B cell (primary cell): Measurements from ENCODE around the gene COPS8. TPM values are rescaled to one million over a fixed set of nuclear protein-coding genes. Genes with fewer than 3 reads are reported as not detected.

ENCODE experiments used
- ATAC-seq: fragments of 200-7000 bp; cut with Tn5 transposase; one replicate; pipeline ENCODE4 v1.10.0; 2021; ENCODE audit warnings: low read depth, mild to moderate bottlenecking, moderate number of reproducible peaks, moderate library complexity
- CTCF ChIA-PET: fragments of 350-600 bp; sonication (Branson Sonifier 250); formaldehyde crosslinking; loops from one replicate; lab custom pipeline; 2021; ENCODE audit warnings: antibody characterized with exemption, inconsistent platforms; lab: Charles Lee
- POLR2A ChIA-PET: fragments of 350-600 bp; sonication (Branson Sonifier 250); formaldehyde crosslinking; loops from one replicate; lab custom pipeline; 2021; ENCODE audit warnings: antibody characterized with exemption; lab: Charles Lee
- DNase-seq: peaks from one replicate; pipeline ENCODE4 v3.0.0; 2013
- H2AFZ ChIP-seq: 2 replicates; pipeline ENCODE4 v1.6.1; 2012; ENCODE audit warnings: mild to moderate bottlenecking, low read depth, low read length; ENCODE audit not compliant: insufficient read depth, poor library complexity, severe bottlenecking
- H3K27ac ChIP-seq, 2 donors: 1 replicate in 1 of 2; 2 replicates in 1 of 2; pipeline ENCODE4 v1.5.1; 2012 to 2013; ENCODE audit warnings: low read length in 2 of 2, mild to moderate bottlenecking in 2 of 2, moderate library complexity in 1 of 2
- H3K27me3 ChIP-seq, 4 experiments: fragments of 200-600 bp in 1 of 4; sonication (generic) in 1 of 4; replicated peaks in 1 of 4; 1 replicate in 2 of 4; 2 replicates in 2 of 4; pipeline versions ENCODE4 v1.6.1 to v1.7.0; 2013 to 2016; ENCODE audit warnings: low read length in 3 of 4, mild to moderate bottlenecking in 2 of 4, mixed read lengths in 1 of 4, moderate library complexity in 1 of 4; ENCODE audit not compliant: insufficient read depth in 4 of 4, control insufficient read depth in 3 of 4; ENCODE audit errors: control extremely low read depth in 1 of 4
- H3K36me3 ChIP-seq, 2 experiments: replicated peaks in 1 of 2; 1 replicate in 1 of 2; 2 replicates in 1 of 2; pipeline versions ENCODE4 v1.6.1 to v1.7.1; 2013; ENCODE audit warnings: low read length in 1 of 2; ENCODE audit not compliant: insufficient read depth in 2 of 2, control insufficient read depth in 1 of 2; ENCODE audit errors: control extremely low read depth in 1 of 2, extremely low read depth in 1 of 2
- H3K4me1 ChIP-seq, 2 donors: fragments of 200-600 bp in 1 of 2; sonication (generic) in 1 of 2; 1 replicate in 1 of 2; 2 replicates in 1 of 2; pipeline versions ENCODE4 v1.5.1 to v1.6.1; 2013 to 2017; ENCODE audit warnings: low read length in 2 of 2; ENCODE audit not compliant: control insufficient read depth in 2 of 2, insufficient read depth in 2 of 2
- H3K4me2 ChIP-seq: replicated peaks from 2 replicates; pipeline ENCODE3; 2012; ENCODE audit warnings: mild to moderate bottlenecking, low read depth, low read length; ENCODE audit not compliant: poor library complexity, severe bottlenecking
- H3K4me3 ChIP-seq, 5 experiments: fragments of 200-600 bp in 1 of 5; sonication (generic) in 1 of 5; 1 replicate in 3 of 5; 2 replicates in 2 of 5; pipeline versions ENCODE4 v1.5.1 to v1.7.0; 2011 to 2016; ENCODE audit warnings: low read length in 4 of 5, mild to moderate bottlenecking in 4 of 5, low read depth in 2 of 5, control low read depth in 1 of 5, moderate library complexity in 1 of 5; ENCODE audit not compliant: insufficient read depth in 1 of 5; ENCODE audit errors: control extremely low read depth in 1 of 5, extremely low read depth in 1 of 5
- H3K79me2 ChIP-seq: fragments of 200-600 bp; sonication (generic); one replicate; pipeline ENCODE4 v1.6.0; 2016; ENCODE audit warnings: low read length; ENCODE audit not compliant: control insufficient read depth, insufficient read depth
- H3K9ac ChIP-seq: fragments of 200-600 bp; sonication (generic); 2 replicates; pipeline ENCODE4 v1.6.1; 2017; ENCODE audit warnings: mild to moderate bottlenecking, low read length, moderate library complexity
- H3K9me3 ChIP-seq, 3 donors: one replicate each; pipeline versions ENCODE4 v1.6.1 to v1.7.1; 2013; ENCODE audit warnings: low read length in 2 of 3; ENCODE audit not compliant: control insufficient read depth in 2 of 3, insufficient read depth in 1 of 3; ENCODE audit errors: control extremely low read depth in 1 of 3
- H4K20me1 ChIP-seq: 2 replicates; pipeline ENCODE4 v1.6.0; 2012; ENCODE audit warnings: mild to moderate bottlenecking, low read length; ENCODE audit not compliant: insufficient read depth, control insufficient read depth, poor library complexity, severe bottlenecking
- H3K27ac Mint-ChIP-seq: one replicate; pipeline ENCODE4 v1.8.0; 2021; ENCODE audit warnings: mixed read lengths
- H3K27me3 Mint-ChIP-seq: one replicate; pipeline ENCODE4 v1.8.0; 2021; ENCODE audit warnings: mixed read lengths
- H3K4me1 Mint-ChIP-seq: one replicate; pipeline ENCODE4 v1.8.0; 2021; ENCODE audit warnings: mixed read lengths
- H3K4me3 Mint-ChIP-seq: one replicate; pipeline ENCODE4 v1.8.0; 2021; ENCODE audit warnings: mixed read lengths
- H3K9me3 Mint-ChIP-seq: one replicate; pipeline ENCODE4 v1.8.0; 2022; ENCODE audit warnings: mixed read lengths; ENCODE audit not compliant: insufficient read depth
- CTCF ChIP-seq: fragments of 200-600 bp; IDR thresholded peaks from one replicate; pipeline ENCODE4 v1.8.0; 2022; ENCODE audit warnings: antibody characterized with exemption, mild to moderate bottlenecking
- EZH2 ChIP-seq: IDR thresholded peaks from 2 replicates; pipeline ENCODE4 v1.6.1; 2012; ENCODE audit warnings: borderline replicate concordance, low read depth, mild to moderate bottlenecking, moderate library complexity, low read length; ENCODE audit not compliant: insufficient read depth, poor library complexity, severe bottlenecking
- WGBS: methylation state at CpG from one replicate; pipeline ENCODE4 v1.1.5; 2013; ENCODE audit warnings: missing lambda C conversion rate; ENCODE audit not compliant: insufficient coverage; 5-methylcytosine and 5-hydroxymethylcytosine counted together
- intact Hi-C: fragments of 100-400 bp; cut with micrococcal nuclease; formaldehyde crosslinking; loops from one replicate; pipeline ENCODE4 v1.10.0; 2022
- polyA plus RNA-seq: library from polyadenylated mRNA; depleted of rRNA; stranded (reverse); fragments of >200 nt; gene quantifications from 2 replicates; pipeline ENCODE4 v1.2.3, GENCODE V29; 2012
- total RNA-seq, 2 donors: library from RNA; stranded (reverse); fragments of 120-200 nt in 1 of 2; gene quantifications; 1 replicate in 1 of 2; 2 replicates in 1 of 2; pipeline versions ENCODE4 v1.2.3 to v1.2.4, GENCODE V29; 2013 to 2022

Gene COPS8
- total and polyA plus RNA-seq, 2 donors (not counting 1 experiment from before 2014, with no cell fraction given), result 21.7 to 34.2 TPM

GRCh38 chr2:237137626-237138323 lies 52.1 kb downstream of the COPS8 start:
- Histone ChIP-seq H3K4me2 (no peak overlapping the region), H3K27ac (no peak overlapping the region), H3K9ac (no peak overlapping the region), H3K4me1 (no peaks in the 10 kb centered on the region), H3K36me3 (no peaks in the 10 kb centered on the region), H3K79me2 (no peaks in the 10 kb centered on the region), H2AFZ (no peak overlapping the region), H3K9me3 (no peaks in the 10 kb centered on the region), H4K20me1 (no peaks in the 10 kb centered on the region), H3K27me3 (no peaks in the 10 kb centered on the region), H3K4me3 (no peak overlapping the region)
- WGBS, result 90% methylated on average over 7 of the region's 13 CpGs
- H3K27ac Mint-ChIP-seq, result no peak overlapping the region
- ATAC-seq (no peak), DNase-seq (no peak)
- CTCF ChIA-PET, result no interaction called here
- no peaks in the 10 kb centered on the region for H3K9me3 Mint-ChIP-seq
- no peak for TF ChIP-seq EZH2
- TF ChIP-seq CTCF, result no peak
- H3K27me3 Mint-ChIP-seq, result no peaks in the 10 kb centered on the region
- no peak overlapping the region for H3K4me3 Mint-ChIP-seq
- no peaks in the 10 kb centered on the region for H3K4me1 Mint-ChIP-seq
- intact Hi-C loops, result no loop called here
- POLR2A ChIA-PET, result no interaction called here

- 97% methylated on average over 13 of the region's 14 CpGs for WGBS
- no peaks in the 10 kb centered on the region for H3K79me2 ChIP-seq
- no peaks in the 10 kb centered on the region for H3K27me3 ChIP-seq
- intact Hi-C loops, result no loop called here
- H3K4me2 ChIP-seq, result no peak overlapping the region
- no peak overlapping the region for H2AFZ ChIP-seq
- no peaks in the 10 kb centered on the region for H3K9me3 Mint-ChIP-seq
- no peaks in the 10 kb centered on the region for H3K4me1 ChIP-seq
- no peak overlapping the region for H3K4me3 ChIP-seq
- ChIA-PET POLR2A (no interaction called here), CTCF (no interaction called here)
- no peaks in the 10 kb centered on the region for H4K20me1 ChIP-seq
- H3K4me1 Mint-ChIP-seq, result no peaks in the 10 kb centered on the region
- H3K27ac Mint-ChIP-seq, result no peak overlapping the region
- DNase-seq, result no peak
- H3K4me3 Mint-ChIP-seq, result no peak overlapping the region
- no peak overlapping the region for H3K27ac ChIP-seq
- no peak for TF ChIP-seq CTCF
- no peak for TF ChIP-seq EZH2
- no peaks in the 10 kb centered on the region for H3K27me3 Mint-ChIP-seq
- no peaks in the 10 kb centered on the region for H3K36me3 ChIP-seq
- H3K9me3 ChIP-seq, result no peaks in the 10 kb centered on the region
- ATAC-seq, result no peak
- no peak overlapping the region for H3K9ac ChIP-seq
Measured at GRCh38 chr2:237139123-237139675, 53.5 kb downstream of the COPS8 start.
